Breast epithelium (tissue), 3 donors: ENCODE data around the gene BAD.

Experiments used
- POLR2A ChIP-seq: fragments of 450-650 bp; IDR thresholded peaks from one replicate; pipeline ENCODE4 v1.6.1; 2016; ENCODE audit warnings: antibody characterized with exemption, mild to moderate bottlenecking, moderate library complexity
- TF ChIP-seq, protein P1 (sequence below), 3 donors: fragments of 450-650 bp; IDR thresholded peaks; one replicate each; pipeline ENCODE4 v1.5.1; 2016 to 2017; ENCODE audit warnings: antibody characterized with exemption in 3 of 3, mild to moderate bottlenecking in 3 of 3, moderate library complexity in 3 of 3

DNA sequence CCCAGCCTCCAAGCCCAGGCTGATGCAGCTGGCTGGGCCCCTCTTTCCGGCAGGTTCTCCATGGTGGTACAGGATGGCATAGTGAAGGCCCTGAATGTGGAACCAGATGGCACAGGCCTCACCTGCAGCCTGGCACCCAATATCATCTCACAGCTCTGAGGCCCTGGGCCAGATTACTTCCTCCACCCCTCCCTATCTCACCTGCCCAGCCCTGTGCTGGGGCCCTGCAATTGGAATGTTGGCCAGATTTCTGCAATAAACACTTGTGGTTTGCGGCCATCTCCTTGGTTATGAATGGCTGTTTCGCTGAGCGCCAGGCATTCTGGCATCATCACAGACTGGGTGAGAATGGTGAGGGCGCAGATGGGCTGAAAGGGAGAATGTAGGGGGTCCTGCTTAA is 37.1 kb upstream of the BAD start:
- TF ChIP-seq, protein P1, sequence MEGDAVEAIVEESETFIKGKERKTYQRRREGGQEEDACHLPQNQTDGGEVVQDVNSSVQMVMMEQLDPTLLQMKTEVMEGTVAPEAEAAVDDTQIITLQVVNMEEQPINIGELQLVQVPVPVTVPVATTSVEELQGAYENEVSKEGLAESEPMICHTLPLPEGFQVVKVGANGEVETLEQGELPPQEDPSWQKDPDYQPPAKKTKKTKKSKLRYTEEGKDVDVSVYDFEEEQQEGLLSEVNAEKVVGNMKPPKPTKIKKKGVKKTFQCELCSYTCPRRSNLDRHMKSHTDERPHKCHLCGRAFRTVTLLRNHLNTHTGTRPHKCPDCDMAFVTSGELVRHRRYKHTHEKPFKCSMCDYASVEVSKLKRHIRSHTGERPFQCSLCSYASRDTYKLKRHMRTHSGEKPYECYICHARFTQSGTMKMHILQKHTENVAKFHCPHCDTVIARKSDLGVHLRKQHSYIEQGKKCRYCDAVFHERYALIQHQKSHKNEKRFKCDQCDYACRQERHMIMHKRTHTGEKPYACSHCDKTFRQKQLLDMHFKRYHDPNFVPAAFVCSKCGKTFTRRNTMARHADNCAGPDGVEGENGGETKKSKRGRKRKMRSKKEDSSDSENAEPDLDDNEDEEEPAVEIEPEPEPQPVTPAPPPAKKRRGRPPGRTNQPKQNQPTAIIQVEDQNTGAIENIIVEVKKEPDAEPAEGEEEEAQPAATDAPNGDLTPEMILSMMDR (IDR thresholded peaks at IDR 0.05), result no peak
- TF ChIP-seq POLR2A, result no peak
